GM12878 (cell line): ENCODE data around the gene CAMKMT. TPM values are rescaled to one million over a fixed set of nuclear protein-coding genes. Genes with fewer than 3 reads are reported as not detected.

ENCODE experiments used
- ATAC-seq: fragments of 200-7000 bp; cut with Tn5 transposase; 3 replicates; pipeline ENCODE4 v1.9.1; 2020; ENCODE audit warnings: mild to moderate bottlenecking, moderate library complexity
- BruUV-seq: library from RNA; stranded (reverse); fragments of 400-500 nt; replicated peaks from 2 replicates; lab custom pipeline; 2021; lab: Mats Ljungman, UMichigan
- CTCF ChIA-PET: fragments of 300-600 bp; sonication (Branson Sonifier 250); formaldehyde crosslinking; extraction: SDS; loops from one replicate; lab custom pipeline; 2021; ENCODE audit warnings: inconsistent platforms; lab: Yijun Ruan, JAX
- POLR2A ChIA-PET: fragments of 350-600 bp; formaldehyde crosslinking; extraction: SDS; loops from one replicate; lab custom pipeline; 2021; ENCODE audit warnings: inconsistent platforms; lab: Charles Lee
- RAD21 ChIA-PET: fragments of 300-600 bp; sonication (Branson Sonifier 250); formaldehyde crosslinking; loops from one replicate; lab custom pipeline; 2023; ENCODE audit warnings: antibody characterized with exemption; ENCODE audit not compliant: unreplicated experiment; lab: Charles Lee
- SMC1A ChIA-PET: fragments of 300-600 bp; sonication (Branson Sonifier 250); formaldehyde crosslinking; loops from one replicate; lab custom pipeline; 2023; ENCODE audit not compliant: unreplicated experiment, uncharacterized antibody; lab: Charles Lee
- DNase-seq: peaks from one replicate; pipeline ENCODE4 v3.0.0-alpha.2; 2011; ENCODE audit warnings: low read depth, low spot score
- FAIRE-seq: peaks from 3 replicates; lab custom pipeline; 2011; peaks lifted over from hg19 to GRCh38; lab: Jason Lieb, UNC
- H2AFZ ChIP-seq: 2 replicates; pipeline ENCODE4 v1.6.0; 2011; ENCODE audit warnings: low read depth, low read length, control low read depth; ENCODE audit not compliant: control insufficient read depth
- H3K27ac ChIP-seq: 2 replicates; pipeline ENCODE4 v1.5.1; 2011; ENCODE audit warnings: control low read depth; ENCODE audit not compliant: control insufficient read depth, insufficient read depth
- H3K27me3 ChIP-seq, 2 experiments: replicated peaks in 1 of 2; 2 replicates each; pipeline versions ENCODE4 v1.6.0 to v1.6.1; 2011; ENCODE audit warnings: low read length in 1 of 2; ENCODE audit not compliant: control insufficient read depth in 2 of 2, insufficient read depth in 2 of 2
- H3K36me3 ChIP-seq, 2 experiments: 2 replicates each; pipeline ENCODE4 v1.5.1; 2011; ENCODE audit warnings: low read length in 1 of 2; ENCODE audit not compliant: control insufficient read depth in 2 of 2, insufficient read depth in 2 of 2
- H3K4me1 ChIP-seq: 2 replicates; pipeline ENCODE4 v1.6.1; 2011; ENCODE audit warnings: mild to moderate bottlenecking, low read length, moderate library complexity, mixed read lengths; ENCODE audit not compliant: control insufficient read depth, insufficient read depth
- H3K4me2 ChIP-seq: 2 replicates; pipeline ENCODE4 v1.6.0; 2011; ENCODE audit warnings: control low read depth; ENCODE audit not compliant: control insufficient read depth, insufficient read depth
- H3K4me3 ChIP-seq: fragments of 200-600 bp; sonication (generic); 2 replicates; pipeline ENCODE4 v1.5.1; 2016
- H3K79me2 ChIP-seq: 2 replicates; pipeline ENCODE4 v1.6.0; 2011; ENCODE audit warnings: low read length; ENCODE audit not compliant: control insufficient read depth, insufficient read depth
- H3K9ac ChIP-seq: 2 replicates; pipeline ENCODE4 v1.8.0; 2011; ENCODE audit warnings: low read length, control low read depth, mixed read lengths; ENCODE audit not compliant: control insufficient read depth, insufficient read depth
- H3K9me3 ChIP-seq: replicated peaks from 3 replicates; pipeline ENCODE4 v1.5.1; 2011; ENCODE audit warnings: mild to moderate bottlenecking, low read length; ENCODE audit not compliant: control insufficient read depth, insufficient read depth
- H4K20me1 ChIP-seq: 2 replicates; pipeline ENCODE4 v1.6.0; 2011; ENCODE audit not compliant: control insufficient read depth, insufficient read depth
- BMI1 ChIP-seq: fragments of 450-650 bp; IDR thresholded peaks from 2 replicates; pipeline ENCODE4 v1.6.1; 2016; ENCODE audit warnings: mild to moderate bottlenecking, moderate library complexity, borderline replicate concordance
- ELK1 ChIP-seq: IDR thresholded peaks from 2 replicates; pipeline ENCODE4 v1.6.1; 2012; ENCODE audit warnings: low read depth, low read length, improper control_type of control experiment
- MEF2A ChIP-seq: IDR thresholded peaks from 2 replicates; pipeline ENCODE4 v1.6.1; 2011; ENCODE audit warnings: low read depth, mild to moderate bottlenecking, low read length, moderate library complexity; ENCODE audit not compliant: insufficient read depth
- NKRF ChIP-seq: fragments of 450-650 bp; conservative IDR thresholded peaks from 2 replicates; pipeline ENCODE4 v1.6.1; 2017; ENCODE audit warnings: mild to moderate bottlenecking, moderate library complexity
- NR2C2 ChIP-seq: IDR thresholded peaks from 2 replicates; pipeline ENCODE4 v1.6.1; 2011; ENCODE audit warnings: borderline replicate concordance, low read depth; ENCODE audit not compliant: control insufficient read depth, insufficient read length
- NR2F1 ChIP-seq: fragments of 450-650 bp; conservative IDR thresholded peaks from 2 replicates; pipeline ENCODE4 v1.6.1; 2017; ENCODE audit warnings: mild to moderate bottlenecking
- NRF1 ChIP-seq: conservative IDR thresholded peaks from 2 replicates; pipeline ENCODE4 v1.6.1; 2011; ENCODE audit warnings: mild to moderate bottlenecking, low read depth, low read length, improper control_type of control experiment
- PML ChIP-seq: IDR thresholded peaks from 2 replicates; pipeline ENCODE4 v1.6.1; 2012; ENCODE audit warnings: low read length, inconsistent platforms
- RAD51 ChIP-seq: fragments of 450-650 bp; IDR thresholded peaks from 2 replicates; pipeline ENCODE4 v1.6.1; 2016; ENCODE audit warnings: moderate library complexity, mild to moderate bottlenecking, inconsistent platforms
- RB1 ChIP-seq: fragments of 450-650 bp; formaldehyde crosslinking; IDR thresholded peaks from 2 replicates; pipeline ENCODE4 v1.6.1; 2017; ENCODE audit warnings: mild to moderate bottlenecking, borderline replicate concordance
- ZBTB40 ChIP-seq: fragments of 450-650 bp; IDR thresholded peaks from 2 replicates; pipeline ENCODE4 v1.6.1; 2016; ENCODE audit warnings: mild to moderate bottlenecking, moderate library complexity, borderline replicate concordance
- WGBS: methylation state at CpG from one replicate; pipeline ENCODE4 v1.1.6; 2016; ENCODE audit warnings: low lambda C conversion rate; ENCODE audit not compliant: insufficient replicate concordance, insufficient coverage; ENCODE audit errors: missing lambda C conversion rate; 5-methylcytosine and 5-hydroxymethylcytosine counted together
- in situ Hi-C: fragments of 300-500 bp; cut with MboI; formaldehyde crosslinking; loops from 9 replicates; pipeline ENCODE4 v1.14.3; 2018; ENCODE audit warnings: mixed read lengths
- intact Hi-C: fragments of 100-400 bp; cut with micrococcal nuclease; formaldehyde crosslinking; loops from one replicate; pipeline ENCODE4 v1.14.2; 2022; ENCODE audit not compliant: unreplicated experiment
- polyA plus RNA-seq, 11 experiments: library from polyadenylated mRNA; depleted of rRNA in 4 of 11; unstranded in 6 of 11; stranded (reverse) in 5 of 11; fragments of >200 nt; fragmentation: Nextera tagmentation in 4 of 11; fragmentation: Illumina TruSeq in 1 of 11; extraction: Ambion mirVana in 4 of 11; extraction: Trizol in 1 of 11; gene quantifications; 1 replicate in 1 of 11; 2 replicates in 10 of 11; pipeline versions ENCODE4 v1.2.1 to v1.2.3, GENCODE V29; 2011 to 2016; ENCODE audit warnings: inconsistent platforms in 2 of 11, missing spikeins in 2 of 11, low read depth in 1 of 11
- total RNA-seq, 4 experiments: library from RNA; depleted of rRNA in 3 of 4; stranded (reverse); fragments of >200 nt in 3 of 4; fragmentation: Illumina TruSeq in 1 of 4; extraction: Trizol in 1 of 4; gene quantifications; 2 replicates each; pipeline versions ENCODE4 v1.2.1 to v1.2.3, GENCODE V29; 2013 to 2021
- TF ChIP-seq, protein P1 (sequence below): IDR thresholded peaks from 2 replicates; pipeline ENCODE4 v1.6.1; 2012; ENCODE audit warnings: low read depth, low read length, improper control_type of control experiment

The CAMKMT gene
- total and polyA plus RNA-seq, 10 of the 15 experiments (the other 5 are each of a cell fraction or from before 2014, with no cell fraction given): 2.7 to 16.0 (median 11.8) TPM

GRCh38 chr2:44424211-44424610, 62.5 kb downstream of the CAMKMT start (continued):
- TF ChIP-seq NR2C2 (no peak), RAD51 (no peak), PML (no peak), RB1 (no peak), NKRF (no peak)

DNA sequence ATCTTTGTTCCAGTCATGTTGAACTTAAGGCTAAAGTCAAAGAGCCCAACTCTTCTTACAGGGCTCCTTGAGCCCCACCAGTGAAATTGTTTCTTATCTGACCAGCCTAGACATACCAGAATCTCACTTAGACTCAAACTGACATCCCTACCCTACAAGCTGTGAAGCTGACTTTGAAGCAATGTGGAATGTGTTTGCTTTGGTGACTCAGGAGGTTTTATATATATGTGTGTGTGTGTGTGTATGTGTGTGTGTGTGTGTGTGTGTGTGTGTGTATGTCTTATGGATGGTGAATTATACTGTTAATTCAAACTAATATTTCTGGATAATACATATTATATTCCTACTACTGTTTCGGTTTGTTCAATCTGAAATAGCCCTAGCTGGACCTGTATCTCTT, 67.3 kb downstream of the CAMKMT start:
- ATAC-seq (no peak), FAIRE-seq (no peak)
- Histone ChIP-seq H3K9ac (no peak overlapping the region), H3K4me1 (no peaks in the 10 kb centered on the region), H3K27me3 (no peaks in the 10 kb centered on the region), H3K79me2 (no peaks in the 10 kb centered on the region), H2AFZ (no peak overlapping the region), H4K20me1 (no peaks in the 10 kb centered on the region), H3K27ac (no peak overlapping the region), H3K36me3 (no peaks in the 10 kb centered on the region), H3K9me3 (no peaks in the 10 kb centered on the region), H3K4me3 (no peak overlapping the region), H3K4me2 (no peak overlapping the region)
- in situ Hi-C loops: no loop called here
- intact Hi-C loops: no loop called here
- SMC1A ChIA-PET: interaction anchor here (0.6 to 1.7 kb wide), 2 partner anchors 12 to 53 kb away, joined by 3 read pairs; no protein-coding TSS in a partner anchor
- POLR2A ChIA-PET: no interaction called here
- RAD21 ChIA-PET: no interaction called here
- CTCF ChIA-PET: interaction anchor here (1.8 to 2.6 kb wide), 2 partner anchors 10 to 35 kb away, joined by 5 to 6 read pairs; no protein-coding TSS in a partner anchor
- no TSS peak for BruUV-seq
- 100% methylated on average over 1 of the region's 1 CpG for WGBS
- TF ChIP-seq NR2F1 (no peak), ELK1 (no peak), NRF1 (no peak), ZBTB40 (no peak), MEF2A (no peak), BMI1 (no peak)
- TF ChIP-seq, protein P1, sequence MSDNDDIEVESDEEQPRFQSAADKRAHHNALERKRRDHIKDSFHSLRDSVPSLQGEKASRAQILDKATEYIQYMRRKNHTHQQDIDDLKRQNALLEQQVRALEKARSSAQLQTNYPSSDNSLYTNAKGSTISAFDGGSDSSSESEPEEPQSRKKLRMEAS: no peak
- TF ChIP-seq, all 136 proteins: peak for 0
- no peak for DNase-seq
